GM19025 (cell line): ENCODE measurements around the gene ANKUB1.

Experiments used
- ATAC-seq: cut with Tn5 transposase; IDR thresholded peaks from one replicate; pipeline ENCODE4 v1.9.1; 2021; ENCODE audit warnings: mild to moderate bottlenecking, low read depth, moderate library complexity; ENCODE audit not compliant: unreplicated experiment

Gene ANKUB1

DNA sequence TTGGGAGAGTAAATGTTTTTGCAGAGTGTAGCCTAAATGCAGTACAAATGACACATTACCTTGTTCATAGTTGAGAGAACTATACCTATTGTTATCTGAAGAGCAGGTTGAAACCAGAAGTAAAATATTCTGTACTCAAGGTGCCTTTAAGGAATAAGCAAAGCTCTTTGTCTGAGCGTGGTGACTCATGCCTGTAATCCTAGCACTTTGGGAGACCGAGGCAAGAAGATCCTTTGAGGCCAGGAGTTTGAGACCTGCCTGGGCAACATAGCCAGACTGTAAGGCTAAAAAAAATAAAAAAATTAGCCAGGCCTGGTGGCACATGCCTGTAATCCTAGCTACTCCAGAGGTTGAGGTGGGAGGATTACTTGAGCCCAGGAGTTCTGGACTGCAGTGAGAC lies 18.5 kb upstream of the ANKUB1 start:
- ATAC-seq: no peak

- no peak for ATAC-seq
Measured at GRCh38 chr3:149809699-149810098, 17.3 kb upstream of the ANKUB1 start.

DNA sequence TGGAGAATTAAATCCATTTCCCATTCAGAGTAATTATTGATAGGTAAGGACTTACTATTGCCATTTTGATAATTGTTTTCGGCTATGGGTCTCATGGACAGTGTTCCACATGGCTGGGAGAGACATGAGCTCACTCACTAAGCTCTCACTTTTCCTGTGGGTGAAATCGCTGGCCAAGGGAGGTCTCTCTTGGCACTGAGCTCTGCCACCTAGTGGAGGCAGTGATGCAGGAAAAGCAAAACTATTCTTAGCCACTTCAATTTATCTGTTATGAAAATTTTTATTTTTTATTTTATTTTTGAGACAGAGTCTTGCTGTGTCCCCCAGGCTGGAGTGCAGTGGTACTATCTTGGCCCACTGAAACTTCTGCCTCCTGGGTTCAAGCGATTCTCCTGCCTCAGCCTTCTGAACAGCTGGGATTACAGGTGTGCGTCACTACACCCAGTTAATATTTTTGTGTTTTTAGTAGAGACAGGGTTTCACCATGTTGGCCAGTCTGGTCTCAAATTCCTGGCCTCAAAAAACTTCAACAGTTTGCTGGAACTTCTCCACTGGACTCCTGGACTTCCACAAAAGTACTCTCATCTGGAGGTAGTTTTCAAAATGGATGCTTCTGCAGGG lies 16.0 kb upstream of the ANKUB1 start:
- no peak for ATAC-seq

GRCh38 chr3:149806171-149806778 lies 13.9 kb upstream of the ANKUB1 start:
- ATAC-seq: no peak

DNA sequence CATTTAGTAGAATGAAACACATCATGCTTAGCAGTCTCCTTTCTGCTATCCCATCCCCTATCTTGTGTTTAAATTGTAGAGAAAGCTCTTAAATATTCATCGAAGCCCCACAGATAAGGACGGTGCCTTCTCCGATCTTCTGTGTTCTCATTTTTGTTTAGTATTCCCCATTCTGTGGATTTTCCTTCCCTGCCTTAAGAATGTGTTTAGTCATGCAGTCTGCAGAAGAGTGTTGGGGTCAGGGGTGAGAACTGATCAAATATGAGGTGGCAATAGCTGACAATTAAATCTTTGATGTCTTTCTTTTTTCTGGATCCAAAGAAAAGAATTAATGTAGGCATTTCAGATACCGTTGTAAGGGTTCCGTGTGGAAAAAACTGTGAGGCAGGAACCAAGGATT lies 9.3 kb upstream of the ANKUB1 start:
- no peak for ATAC-seq

- no peak for ATAC-seq
Measured at GRCh38 chr3:149801195-149801594, 8.8 kb upstream of the ANKUB1 start.

DNA sequence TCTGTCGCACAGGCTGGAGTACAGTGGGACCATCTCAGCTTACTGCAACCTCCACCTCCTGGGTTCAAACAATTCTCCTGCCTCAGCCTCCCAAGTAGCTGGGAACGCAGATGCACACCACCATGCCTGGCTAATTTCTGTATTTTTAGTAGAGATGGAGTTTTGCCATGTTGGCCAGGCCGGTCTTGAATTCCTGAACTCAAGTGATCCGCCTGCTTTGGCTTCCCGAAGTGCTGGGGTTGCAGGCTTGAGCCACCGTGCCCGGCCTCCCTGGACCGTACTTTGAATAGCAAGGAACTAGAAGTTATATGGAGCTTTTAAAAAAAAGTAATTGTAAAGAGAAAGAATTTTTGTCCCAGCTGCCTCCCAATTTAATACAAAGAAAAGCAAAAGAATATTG lies 8.3 kb upstream of the ANKUB1 start:
- no peak for ATAC-seq

- no peak for ATAC-seq
Measured at GRCh38 chr3:149796026-149796425, 3.7 kb upstream of the ANKUB1 start.

- no peak for ATAC-seq
Measured at GRCh38 chr3:149790698-149791097, 1.7 kb downstream of the ANKUB1 start.

GRCh38 chr3:149790268-149790667 lies 2.1 kb downstream of the ANKUB1 start:
- ATAC-seq: no peak

- ATAC-seq: no peak
Measured at GRCh38 chr3:149784064-149784704, 8.2 kb downstream of the ANKUB1 start.

- no peak for ATAC-seq
Measured at GRCh38 chr3:149783576-149783975, 8.8 kb downstream of the ANKUB1 start.

GRCh38 chr3:149781741-149782140 lies 10.6 kb downstream of the ANKUB1 start:
- no peak for ATAC-seq

- ATAC-seq: no peak
Measured at GRCh38 chr3:149781211-149781610, 11.1 kb downstream of the ANKUB1 start.

GRCh38 chr3:149777414-149778214 lies 14.7 kb downstream of the ANKUB1 start:
- no peak for ATAC-seq

- no peak for ATAC-seq
Measured at GRCh38 chr3:149776170-149776569, 16.2 kb downstream of the ANKUB1 start.

DNA sequence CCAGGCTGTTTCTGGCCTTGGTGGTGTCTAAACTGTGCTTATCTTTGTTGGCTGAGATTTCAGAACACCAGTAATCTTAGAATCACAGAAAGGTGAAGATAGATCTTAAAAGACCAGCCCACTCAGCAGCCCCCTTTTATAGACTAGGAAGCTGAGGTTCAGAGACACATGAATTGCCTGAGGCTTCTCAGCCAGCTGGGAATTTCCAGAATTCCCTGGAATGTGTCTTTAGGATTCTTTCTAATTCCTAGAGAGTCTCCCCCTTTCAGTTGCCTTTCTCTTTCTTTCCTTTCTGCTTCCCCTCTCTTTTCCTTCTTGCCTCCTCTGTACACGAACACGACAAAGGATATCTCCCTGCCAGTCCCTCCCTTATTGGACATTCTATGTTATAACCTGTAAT lies 19.5 kb downstream of the ANKUB1 start:
- ATAC-seq: no peak

- ATAC-seq: no peak
Measured at GRCh38 chr3:149771652-149772271, 20.6 kb downstream of the ANKUB1 start.

- ATAC-seq: no peak
Measured at GRCh38 chr3:149770246-149770645, 22.1 kb downstream of the ANKUB1 start.

DNA sequence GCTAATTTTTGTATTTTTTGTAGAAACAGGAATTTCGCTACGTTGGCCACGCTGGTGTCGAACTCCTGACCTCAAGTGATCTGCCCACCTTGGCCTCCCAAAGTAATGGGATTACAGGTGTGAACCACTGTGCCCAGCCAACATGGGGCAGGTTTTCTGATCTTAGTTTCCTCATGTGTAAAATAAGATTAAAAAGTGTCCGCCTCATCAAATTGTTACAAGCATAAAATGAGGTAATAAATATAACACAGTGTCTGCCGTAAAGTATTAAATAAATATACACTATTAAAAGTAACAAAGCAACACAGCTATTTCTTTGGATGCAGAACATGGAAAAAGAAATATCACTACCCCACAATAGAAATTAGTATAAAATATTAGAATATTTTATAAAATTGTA lies 23.6 kb downstream of the ANKUB1 start:
- ATAC-seq: no peak

DNA sequence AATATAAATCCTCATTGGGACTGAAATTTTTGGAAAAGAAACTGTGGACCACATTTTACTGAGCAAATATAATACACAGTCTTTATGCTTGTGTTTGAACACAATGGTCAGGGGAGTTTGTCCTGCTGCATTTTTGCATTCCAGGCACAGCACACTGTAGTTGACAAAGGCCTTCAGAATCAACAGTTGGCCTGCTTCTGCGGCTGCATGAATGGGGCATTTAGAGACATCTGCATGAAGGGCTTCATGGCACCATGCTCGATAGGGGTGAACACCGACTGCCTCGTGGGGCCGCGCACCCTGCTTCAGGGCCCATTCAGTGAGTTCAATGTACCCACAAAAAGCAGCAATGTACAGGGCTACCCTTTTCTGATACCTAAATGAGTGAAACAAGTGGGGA lies 24.6 kb downstream of the ANKUB1 start:
- ATAC-seq: no peak
